Stimulated activated CD8-positive, alpha-beta memory T cell treated with anti-CD3 and anti-CD28 coated beads, Interleukin-15, amount 100 ng/mL, for 4 hours (primary cell): ENCODE data around the gene RPL32.
"Not testable (repeated sequence)": the region's sequence is repeated elsewhere in the genome, so short reads cannot be mapped to it uniquely, and the experiment has no call there.

Source experiments
- DNase-seq, 2 donors: peaks; one replicate each; pipeline ENCODE4 v3.0.0-alpha.2; 2020; ENCODE audit warnings: low read depth in 2 of 2

RPL32 gene

GRCh38 chr3:12841149-12841969 lies at the start of gene RPL32:
Gene RPL32 (minus strand): TSS chr3:12841565. CDS start chr3:12840237, 1,328 bp downstream.
- DNase-seq: peak; percentile 62 to 70

- no peak for DNase-seq
These were observed 49.4 kb upstream of the RPL32 start for GRCh38 chr3:12890610-12891390.

GRCh38 chr3:12886736-12887135 lies 45.4 kb upstream of the RPL32 start:
- no peak for DNase-seq

- DNase-seq: no peak
These were observed 44.8 kb upstream of the RPL32 start for GRCh38 chr3:12886106-12886679.

- no peak for DNase-seq
These were observed 44.2 kb upstream of the RPL32 start for GRCh38 chr3:12885583-12885930.

- DNase-seq: no peak
These were observed 43.6 kb upstream of the RPL32 start for GRCh38 chr3:12884790-12885582.

GRCh38 chr3:12884186-12884680 lies 42.9 kb upstream of the RPL32 start:
- DNase-seq: no peak

GRCh38 chr3:12882336-12883310 lies 41.3 kb upstream of the RPL32 start:
- no peak for DNase-seq

GRCh38 chr3:12881858-12882257 lies 40.5 kb upstream of the RPL32 start:
- DNase-seq: not testable (repeated sequence)

- no peak for DNase-seq
These were observed 37.9 kb upstream of the RPL32 start for GRCh38 chr3:12879191-12879815.

- DNase-seq: not testable (repeated sequence)
These were observed 37.4 kb upstream of the RPL32 start for GRCh38 chr3:12878758-12879157.

GRCh38 chr3:12878141-12878574 lies 36.8 kb upstream of the RPL32 start:
- DNase-seq: no peak

- no peak for DNase-seq
These were observed 35.7 kb upstream of the RPL32 start for GRCh38 chr3:12877040-12877439.

- DNase-seq: no peak
These were observed 34.8 kb upstream of the RPL32 start for GRCh38 chr3:12875857-12876836.

GRCh38 chr3:12871404-12871983 lies 30.1 kb upstream of the RPL32 start:
- DNase-seq: no peak

GRCh38 chr3:12870942-12871341 lies 29.6 kb upstream of the RPL32 start:
- no peak for DNase-seq

- DNase-seq: no peak
These were observed 27.8 kb upstream of the RPL32 start for GRCh38 chr3:12869035-12869621.
